CD14-positive monocyte (primary cell): Measurements from ENCODE around the gene UGT1A1. TPM values are rescaled to one million over a fixed set of nuclear protein-coding genes. Genes with fewer than 3 reads are reported as not detected.

Source experiments
- DNase-seq, 3 donors: peaks; one replicate each; pipeline ENCODE4 v3.0.0-alpha.2; 2011 to 2022
- H2AFZ ChIP-seq: 2 replicates; pipeline ENCODE4 v1.6.0; 2012; ENCODE audit warnings: mild to moderate bottlenecking, low read depth, low read length, inconsistent platforms; ENCODE audit not compliant: insufficient read depth, poor library complexity, severe bottlenecking
- H3K27ac ChIP-seq, 2 donors: 1 replicate in 1 of 2; 2 replicates in 1 of 2; pipeline ENCODE4 v1.5.1; 2012 to 2013; ENCODE audit warnings: low read length in 2 of 2, control low read depth in 1 of 2, inconsistent platforms in 1 of 2, low read depth in 1 of 2, mild to moderate bottlenecking in 1 of 2
- H3K27me3 ChIP-seq, 2 donors: one replicate each; pipeline versions ENCODE4 v1.6.0 to v1.6.1; 2011 to 2013; ENCODE audit warnings: low read length in 2 of 2; ENCODE audit not compliant: control insufficient read depth in 2 of 2, insufficient read depth in 2 of 2
- H3K36me3 ChIP-seq, 2 donors: replicated peaks in 1 of 2; 1 replicate in 1 of 2; 2 replicates in 1 of 2; pipeline versions ENCODE4 v1.5.1 to v1.6.1; 2012 to 2013; ENCODE audit warnings: low read length in 2 of 2, control low read depth in 1 of 2, inconsistent platforms in 1 of 2, mild to moderate bottlenecking in 1 of 2; ENCODE audit not compliant: insufficient read depth in 2 of 2, control insufficient read depth in 1 of 2
- H3K4me1 ChIP-seq, 2 donors: 1 replicate in 1 of 2; 2 replicates in 1 of 2; pipeline versions ENCODE4 v1.5.1 to v1.6.1; 2012 to 2013; ENCODE audit warnings: low read length in 2 of 2, control low read depth in 1 of 2, inconsistent platforms in 1 of 2, mild to moderate bottlenecking in 1 of 2, moderate library complexity in 1 of 2; ENCODE audit not compliant: insufficient read depth in 2 of 2, control insufficient read depth in 1 of 2
- H3K4me2 ChIP-seq: replicated peaks from 2 replicates; pipeline ENCODE3; 2012; ENCODE audit warnings: low read length, moderate library complexity, mild to moderate bottlenecking; ENCODE audit not compliant: poor library complexity, severe bottlenecking; ENCODE audit errors: extremely low read depth
- H3K4me3 ChIP-seq, 3 experiments: fragments of 200-600 bp in 1 of 3; sonication (generic) in 1 of 3; replicated peaks in 1 of 3; 1 replicate in 2 of 3; 2 replicates in 1 of 3; pipeline ENCODE4 v1.5.1; 2011 to 2013; ENCODE audit warnings: low read length in 3 of 3, mild to moderate bottlenecking in 3 of 3, control low read depth in 2 of 3, low read depth in 2 of 3, inconsistent platforms in 1 of 3, moderate library complexity in 1 of 3
- H3K79me2 ChIP-seq: 2 replicates; pipeline ENCODE4 v1.6.0; 2012; ENCODE audit warnings: mild to moderate bottlenecking, control low read depth, inconsistent platforms, low read length, moderate library complexity; ENCODE audit not compliant: insufficient read depth
- H3K9ac ChIP-seq: 2 replicates; pipeline ENCODE4 v1.6.0; 2017; ENCODE audit warnings: low read length, mild to moderate bottlenecking; ENCODE audit not compliant: insufficient read depth, poor library complexity, severe bottlenecking
- H3K9me3 ChIP-seq, 2 donors: replicated peaks in 1 of 2; 1 replicate in 1 of 2; 2 replicates in 1 of 2; pipeline versions ENCODE4 v1.5.1 to v1.6.1; 2012 to 2013; ENCODE audit warnings: low read length in 2 of 2, control low read depth in 1 of 2; ENCODE audit not compliant: control insufficient read depth in 1 of 2, insufficient read depth in 1 of 2
- H4K20me1 ChIP-seq: 2 replicates; pipeline ENCODE4 v1.6.0; 2012; ENCODE audit warnings: mild to moderate bottlenecking, low read length, control low read depth, moderate library complexity; ENCODE audit not compliant: insufficient read depth
- H3K27ac Mint-ChIP-seq, 7 donors: one replicate each; pipeline ENCODE4 v1.8.0; 2020; ENCODE audit warnings: mild to moderate bottlenecking in 7 of 7, mixed read lengths in 7 of 7, moderate library complexity in 6 of 7, inconsistent platforms in 2 of 7
- H3K27me3 Mint-ChIP-seq, 3 donors: one replicate each; pipeline ENCODE4 v1.8.0; 2021 to 2022; ENCODE audit warnings: low read depth in 3 of 3, mild to moderate bottlenecking in 3 of 3, mixed read lengths in 3 of 3, moderate library complexity in 3 of 3, inconsistent platforms in 1 of 3
- H3K36me3 Mint-ChIP-seq, 2 donors: one replicate each; pipeline ENCODE4 v1.8.0; 2020; ENCODE audit warnings: mixed read lengths in 2 of 2, inconsistent platforms in 1 of 2, mild to moderate bottlenecking in 1 of 2
- H3K4me1 Mint-ChIP-seq: one replicate; pipeline ENCODE4 v1.8.0; 2020; ENCODE audit warnings: mild to moderate bottlenecking, mixed read lengths
- H3K4me3 Mint-ChIP-seq, 2 donors: one replicate each; pipeline ENCODE4 v1.8.0; 2020; ENCODE audit warnings: mild to moderate bottlenecking in 2 of 2, mixed read lengths in 2 of 2, moderate library complexity in 1 of 2
- H3K9me3 Mint-ChIP-seq, 7 donors: one replicate each; pipeline ENCODE4 v1.8.0; 2020 to 2022; ENCODE audit warnings: mixed read lengths in 7 of 7, mild to moderate bottlenecking in 6 of 7, moderate library complexity in 6 of 7, inconsistent platforms in 2 of 7
- WGBS: methylation state at CpG from one replicate; pipeline ENCODE4 v1.1.5; 2013; ENCODE audit warnings: missing lambda C conversion rate; ENCODE audit not compliant: insufficient coverage; 5-methylcytosine and 5-hydroxymethylcytosine counted together
- intact Hi-C, 2 donors: fragments of 100-400 bp; cut with micrococcal nuclease; formaldehyde crosslinking; loops; one replicate each; pipeline versions ENCODE4 v1.15.0 to v1.15.1; 2023
- polyA plus RNA-seq, 3 donors: library from polyadenylated mRNA; depleted of rRNA in 1 of 3; unstranded in 2 of 3; stranded (reverse) in 1 of 3; fragments of 300-500 nt in 2 of 3; fragments of >200 nt in 1 of 3; fragmentation: Illumina TruSeq in 2 of 3; gene quantifications; 1 replicate in 2 of 3; 2 replicates in 1 of 3; pipeline ENCODE4 v1.2.3, GENCODE V29; 2012 to 2021
- TF ChIP-seq, protein P1 (sequence below): fragments of 200-600 bp; IDR thresholded peaks from one replicate; pipeline ENCODE4 v1.8.0; 2022; ENCODE audit warnings: antibody characterized with exemption, mild to moderate bottlenecking

Gene UGT1A1
- polyA plus RNA-seq, 3 donors: not detected

DNA sequence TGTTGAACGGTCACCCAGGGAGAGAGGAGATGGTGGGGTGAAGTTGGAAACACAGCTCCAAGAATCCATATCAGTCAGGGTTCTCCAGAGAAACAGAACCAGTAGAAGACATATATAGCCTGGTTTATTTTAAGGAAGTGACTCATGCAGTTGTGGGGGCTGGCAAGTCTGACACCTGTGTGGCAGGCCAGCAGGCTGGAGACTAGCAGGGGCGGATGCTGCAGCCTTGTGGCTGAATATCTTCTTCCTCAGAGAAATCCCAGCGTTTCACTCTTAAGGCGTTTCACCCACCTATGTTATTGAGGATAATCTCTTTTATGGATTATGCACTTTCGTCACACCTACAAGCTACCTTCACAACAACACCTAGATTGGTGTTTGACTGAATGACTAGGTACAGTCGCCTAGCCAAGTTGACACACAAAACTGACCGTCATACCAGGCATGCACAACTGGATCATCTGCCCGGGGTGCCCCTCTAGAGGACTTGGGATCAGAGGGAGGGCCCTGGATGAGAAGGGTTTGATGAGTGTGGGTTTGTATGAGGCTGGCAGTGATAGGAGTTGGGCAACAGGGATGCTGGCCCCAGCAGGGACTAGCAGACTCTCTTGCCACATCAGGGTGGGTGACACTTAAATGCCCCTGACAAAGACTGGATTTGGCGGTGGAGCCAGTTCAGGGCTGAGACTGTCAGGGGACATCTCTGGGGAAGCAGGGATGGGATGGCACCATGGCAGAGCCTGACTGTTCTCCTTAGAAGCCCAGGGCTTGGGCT, 41.5 kb downstream of the UGT1A1 start:
- no peaks in the 10 kb centered on the region for H3K79me2 ChIP-seq
- H2AFZ ChIP-seq: no peak overlapping the region
- no peaks in the 10 kb centered on the region for H3K9me3 ChIP-seq
- H3K27ac Mint-ChIP-seq: peak overlapping the region in 1 of 7 donors; percentile 72
- DNase-seq: no peak
- H3K27me3 ChIP-seq: no peaks in the 10 kb centered on the region
- TF ChIP-seq, protein P1, sequence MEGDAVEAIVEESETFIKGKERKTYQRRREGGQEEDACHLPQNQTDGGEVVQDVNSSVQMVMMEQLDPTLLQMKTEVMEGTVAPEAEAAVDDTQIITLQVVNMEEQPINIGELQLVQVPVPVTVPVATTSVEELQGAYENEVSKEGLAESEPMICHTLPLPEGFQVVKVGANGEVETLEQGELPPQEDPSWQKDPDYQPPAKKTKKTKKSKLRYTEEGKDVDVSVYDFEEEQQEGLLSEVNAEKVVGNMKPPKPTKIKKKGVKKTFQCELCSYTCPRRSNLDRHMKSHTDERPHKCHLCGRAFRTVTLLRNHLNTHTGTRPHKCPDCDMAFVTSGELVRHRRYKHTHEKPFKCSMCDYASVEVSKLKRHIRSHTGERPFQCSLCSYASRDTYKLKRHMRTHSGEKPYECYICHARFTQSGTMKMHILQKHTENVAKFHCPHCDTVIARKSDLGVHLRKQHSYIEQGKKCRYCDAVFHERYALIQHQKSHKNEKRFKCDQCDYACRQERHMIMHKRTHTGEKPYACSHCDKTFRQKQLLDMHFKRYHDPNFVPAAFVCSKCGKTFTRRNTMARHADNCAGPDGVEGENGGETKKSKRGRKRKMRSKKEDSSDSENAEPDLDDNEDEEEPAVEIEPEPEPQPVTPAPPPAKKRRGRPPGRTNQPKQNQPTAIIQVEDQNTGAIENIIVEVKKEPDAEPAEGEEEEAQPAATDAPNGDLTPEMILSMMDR: no peak
- H3K4me2 ChIP-seq: no peak overlapping the region
- no peaks in the 10 kb centered on the region for H3K4me1 Mint-ChIP-seq
- H3K36me3 ChIP-seq: no peaks in the 10 kb centered on the region
- peaks cover 3 to 10% (median 8%) of the 10 kb centered on the region in 3 donors for H3K27me3 Mint-ChIP-seq
- no peaks in the 10 kb centered on the region for H3K4me1 ChIP-seq
- H3K27ac ChIP-seq: no peak overlapping the region
- no peaks in the 10 kb centered on the region for H3K36me3 Mint-ChIP-seq
- intact Hi-C loops: no loop called here
- H3K4me3 Mint-ChIP-seq: no peak overlapping the region
- H3K4me3 ChIP-seq: no peak overlapping the region
- no peaks in the 10 kb centered on the region for H4K20me1 ChIP-seq
- H3K9me3 Mint-ChIP-seq: peaks cover 0 to 3% (median 0%) of the 10 kb centered on the region in 7 donors
- 100% methylated on average over 3 of the region's 9 CpGs for WGBS
- no peak overlapping the region for H3K9ac ChIP-seq

DNA sequence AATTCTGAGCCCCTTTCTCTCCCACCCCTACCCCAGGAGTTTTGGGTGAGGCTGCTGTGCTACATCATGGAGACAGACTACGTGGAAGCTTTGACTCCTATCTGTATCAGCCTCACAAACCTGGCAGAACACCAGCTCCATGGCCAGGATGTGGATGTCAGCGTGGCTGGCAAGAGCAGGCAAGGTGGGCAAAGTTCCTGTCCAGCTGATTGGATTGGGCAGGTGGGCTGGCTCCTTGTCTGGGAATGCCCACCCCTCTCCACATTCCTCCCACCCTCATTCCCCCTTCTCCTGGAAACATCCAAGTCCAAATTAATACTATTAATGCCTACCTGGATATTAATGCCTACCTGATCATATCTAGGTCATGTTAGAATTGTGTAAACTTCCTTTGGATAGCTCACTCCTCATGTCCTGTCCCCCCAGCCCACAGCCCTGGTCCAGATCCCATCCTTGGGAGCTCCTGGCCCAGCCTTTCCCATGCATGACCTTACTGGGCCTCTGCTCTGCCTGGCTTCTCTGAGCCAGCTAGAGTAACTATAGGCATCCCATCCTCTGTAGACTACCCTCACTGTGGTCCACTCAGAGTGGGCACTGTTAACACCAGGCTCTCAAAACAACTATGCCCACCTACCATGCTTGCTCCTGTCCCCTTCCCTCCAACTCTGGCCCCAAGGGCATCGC, 42.2 kb downstream of the UGT1A1 start:
- H3K27me3 ChIP-seq: no peaks in the 10 kb centered on the region
- H4K20me1 ChIP-seq: no peaks in the 10 kb centered on the region
- Mint-ChIP-seq H3K9me3 (peaks cover 0 to 3% (median 0%) of the 10 kb centered on the region in 7 donors), H3K36me3 (no peaks in the 10 kb centered on the region), H3K4me1 (no peaks in the 10 kb centered on the region), H3K4me3 (no peak overlapping the region), H3K27ac (peak overlapping the region in 1 of 7 donors; percentile 67), H3K27me3 (peaks cover 3 to 10% (median 8%) of the 10 kb centered on the region in 3 donors)
- H3K9me3 ChIP-seq: no peaks in the 10 kb centered on the region
- no peak overlapping the region for H3K4me3 ChIP-seq
- no peak for DNase-seq
- H3K4me1 ChIP-seq: no peaks in the 10 kb centered on the region
- WGBS: no CpG with 5 or more reads among the region's 3 CpGs
- H3K9ac ChIP-seq: no peak overlapping the region
- H2AFZ ChIP-seq: no peak overlapping the region
- no peaks in the 10 kb centered on the region for H3K79me2 ChIP-seq
- H3K27ac ChIP-seq: no peak overlapping the region
- intact Hi-C loops: no loop called here
- no peaks in the 10 kb centered on the region for H3K36me3 ChIP-seq
- H3K4me2 ChIP-seq: no peak overlapping the region
- TF ChIP-seq, protein P1: no peak
